Gastroesophageal sphincter (tissue), 4 donors: Measurements from ENCODE around the gene PXK. TPM values are rescaled to one million over a fixed set of nuclear protein-coding genes. Genes with fewer than 3 reads are reported as not detected.

Experiments
- ATAC-seq: fragments of 150-250 bp; one replicate; pipeline ENCODE4 v1.9.1; 2016; ENCODE audit warnings: mild to moderate bottlenecking, moderate library complexity
- H3K27ac ChIP-seq, 4 donors: fragments of 200-600 bp; sonication (generic) in 3 of 4; 1 replicate in 3 of 4; 2 replicates in 1 of 4; pipeline ENCODE4 v1.5.1; 2016 to 2019
- H3K27me3 ChIP-seq: fragments of 200-600 bp; sonication (generic); one replicate; pipeline ENCODE4 v1.5.1; 2019
- H3K36me3 ChIP-seq, 2 donors: fragments of 200-600 bp; sonication (generic); one replicate each; pipeline ENCODE4 v1.5.1; 2019; ENCODE audit warnings: control low read depth in 1 of 2
- H3K4me1 ChIP-seq, 3 donors: fragments of 200-600 bp; sonication (generic); 1 replicate in 2 of 3; 2 replicates in 1 of 3; pipeline ENCODE4 v1.5.1; 2016 to 2019; ENCODE audit warnings: control low read depth in 2 of 3
- H3K4me3 ChIP-seq, 2 donors: fragments of 200-600 bp; sonication (generic); one replicate each; pipeline ENCODE4 v1.5.1; 2019; ENCODE audit warnings: mild to moderate bottlenecking in 1 of 2, moderate library complexity in 1 of 2
- H3K9me3 ChIP-seq, 3 donors: fragments of 200-600 bp; sonication (generic); one replicate each; pipeline ENCODE4 v1.5.1; 2017 to 2019; ENCODE audit warnings: control low read depth in 2 of 3
- EP300 ChIP-seq: sonication (generic); formaldehyde crosslinking; IDR thresholded peaks from one replicate; pipeline ENCODE4 v1.6.1; 2017; ENCODE audit warnings: antibody characterized with exemption, mild to moderate bottlenecking
- POLR2A ChIP-seq, 2 donors: fragments of 450-650 bp; IDR thresholded peaks; one replicate each; pipeline ENCODE4 v1.6.1; 2017; ENCODE audit warnings: antibody characterized with exemption in 2 of 2, mild to moderate bottlenecking in 2 of 2, moderate library complexity in 1 of 2
- POLR2AphosphoS5 ChIP-seq: sonication (generic); formaldehyde crosslinking; IDR thresholded peaks from one replicate; pipeline ENCODE4 v1.6.1; 2017; ENCODE audit warnings: antibody characterized with exemption
- WGBS, 2 donors: methylation state at CpG; one replicate each; pipeline ENCODE4 v1.1.5; 2018; ENCODE audit warnings: low coverage in 1 of 2; 5-methylcytosine and 5-hydroxymethylcytosine counted together
- total RNA-seq, 4 donors: library from RNA; depleted of rRNA; stranded (reverse); fragments of >200 nt; gene quantifications; one replicate each; pipeline ENCODE4 v1.1.0, GENCODE V29; 2016
- TF ChIP-seq, protein P1 (sequence below), 4 experiments: fragments of 200-600 bp in 2 of 4; fragments of 450-650 bp in 2 of 4; sonication (generic) in 1 of 4; IDR thresholded peaks; one replicate each; pipeline ENCODE4 v1.5.1; 2017 to 2019; ENCODE audit warnings: antibody characterized with exemption in 4 of 4, mild to moderate bottlenecking in 2 of 4, moderate library complexity in 2 of 4

PXK gene
- total RNA-seq, 4 donors from 2014 or later, result 29.3 to 41.0 (median 34.4) TPM

DNA sequence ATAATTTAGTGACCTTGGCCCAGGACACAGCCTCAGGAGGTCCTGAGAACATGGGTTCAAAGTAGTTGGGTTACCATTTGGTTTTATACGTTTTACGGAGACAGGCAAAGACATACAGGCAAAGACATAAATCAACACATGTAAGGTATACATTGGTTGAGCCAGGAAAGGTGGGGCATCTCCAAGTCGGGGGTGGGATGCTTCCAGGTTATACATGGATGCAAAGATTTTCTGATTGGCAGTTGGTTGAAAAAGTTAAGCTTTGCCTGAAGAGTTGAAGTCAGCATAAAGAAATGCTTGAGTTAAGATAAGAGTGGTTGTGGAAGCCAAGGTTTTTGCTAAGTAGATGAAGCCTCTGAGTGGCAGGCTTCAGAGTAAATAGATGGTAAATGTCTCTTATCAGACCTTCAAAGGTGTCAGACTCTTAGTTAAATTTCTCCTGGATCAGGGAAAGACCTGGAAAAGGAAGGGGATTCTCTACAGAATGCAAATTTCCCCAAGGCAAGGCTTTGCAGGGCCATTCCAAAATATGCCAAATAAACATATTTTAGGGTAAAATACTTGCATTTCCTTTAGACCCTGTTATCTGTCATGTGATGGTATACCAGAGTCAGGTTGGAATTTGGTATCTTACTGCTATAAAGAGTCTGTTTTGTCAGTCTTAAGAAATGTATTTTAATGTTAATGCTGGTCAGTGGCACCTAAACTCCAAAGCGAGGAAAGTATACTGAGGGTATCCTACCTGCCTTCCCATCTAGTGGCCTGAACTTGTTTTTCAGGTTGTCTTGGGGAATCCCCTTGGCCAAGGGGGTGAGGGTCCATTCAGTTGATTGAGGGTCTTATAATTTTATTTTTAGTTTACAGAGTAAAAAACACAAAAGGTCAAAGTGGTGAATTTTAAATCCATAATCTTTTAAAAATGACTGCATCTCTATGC, 109.1 kb downstream of the PXK start:
- H3K4me1 ChIP-seq, result no peaks in the 10 kb centered on the region
- no peaks in the 10 kb centered on the region for H3K9me3 ChIP-seq
- TF ChIP-seq, protein P1, sequence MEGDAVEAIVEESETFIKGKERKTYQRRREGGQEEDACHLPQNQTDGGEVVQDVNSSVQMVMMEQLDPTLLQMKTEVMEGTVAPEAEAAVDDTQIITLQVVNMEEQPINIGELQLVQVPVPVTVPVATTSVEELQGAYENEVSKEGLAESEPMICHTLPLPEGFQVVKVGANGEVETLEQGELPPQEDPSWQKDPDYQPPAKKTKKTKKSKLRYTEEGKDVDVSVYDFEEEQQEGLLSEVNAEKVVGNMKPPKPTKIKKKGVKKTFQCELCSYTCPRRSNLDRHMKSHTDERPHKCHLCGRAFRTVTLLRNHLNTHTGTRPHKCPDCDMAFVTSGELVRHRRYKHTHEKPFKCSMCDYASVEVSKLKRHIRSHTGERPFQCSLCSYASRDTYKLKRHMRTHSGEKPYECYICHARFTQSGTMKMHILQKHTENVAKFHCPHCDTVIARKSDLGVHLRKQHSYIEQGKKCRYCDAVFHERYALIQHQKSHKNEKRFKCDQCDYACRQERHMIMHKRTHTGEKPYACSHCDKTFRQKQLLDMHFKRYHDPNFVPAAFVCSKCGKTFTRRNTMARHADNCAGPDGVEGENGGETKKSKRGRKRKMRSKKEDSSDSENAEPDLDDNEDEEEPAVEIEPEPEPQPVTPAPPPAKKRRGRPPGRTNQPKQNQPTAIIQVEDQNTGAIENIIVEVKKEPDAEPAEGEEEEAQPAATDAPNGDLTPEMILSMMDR (IDR thresholded peaks at IDR 0.05), result no peak
- TF ChIP-seq POLR2A (IDR thresholded peaks at IDR 0.05), result no peak
- TF ChIP-seq POLR2AphosphoS5, result no peak
- no peak for TF ChIP-seq EP300
- H3K4me3 ChIP-seq, result no peak overlapping the region
- no peak for ATAC-seq
- WGBS, 2 donors, result 72 to 76% methylated on average over 3 to 4 of the region's 4 CpGs
- H3K36me3 ChIP-seq, result no peaks in the 10 kb centered on the region
- no peaks in the 10 kb centered on the region for H3K27me3 ChIP-seq
- no peak overlapping the region for H3K27ac ChIP-seq

DNA sequence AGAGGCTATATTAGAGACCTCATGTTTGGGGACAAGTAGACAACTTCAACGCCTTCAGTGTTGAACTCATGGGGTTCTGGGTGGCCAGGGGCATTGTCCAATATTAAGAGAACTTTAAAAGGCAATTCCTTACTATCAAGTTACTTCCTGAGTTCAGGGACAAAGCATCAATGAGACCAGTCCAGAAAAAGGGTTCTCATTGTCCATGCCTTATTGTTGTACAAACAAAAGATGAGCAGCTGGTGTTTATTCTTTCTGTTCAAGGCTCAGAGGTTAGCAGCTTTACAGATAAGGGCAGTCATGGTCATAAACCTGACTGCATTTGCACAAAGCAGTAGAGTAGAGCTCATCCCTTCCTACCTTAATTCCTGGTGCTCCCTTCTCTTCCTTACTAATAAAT, 119.5 kb downstream of the PXK start:
- H3K27ac ChIP-seq, result no peak overlapping the region
- H3K4me1 ChIP-seq, result no peaks in the 10 kb centered on the region
- WGBS, 2 donors, result 33% methylated on average over 1 of the region's 1 CpG; no CpG with 5 or more reads in 1 of the 2 donors
- H3K36me3 ChIP-seq, result no peaks in the 10 kb centered on the region
- no peak overlapping the region for H3K4me3 ChIP-seq
- H3K9me3 ChIP-seq, result peaks cover 0 to 36% (median 0%) of the 10 kb centered on the region in 3 donors
- no peaks in the 10 kb centered on the region for H3K27me3 ChIP-seq
- no peak for ATAC-seq
- no peak for TF ChIP-seq EP300
- TF ChIP-seq POLR2AphosphoS5, result no peak
- TF ChIP-seq, protein P1 (IDR thresholded peaks at IDR 0.05), result no peak
- TF ChIP-seq POLR2A (IDR thresholded peaks at IDR 0.05), result no peak

DNA sequence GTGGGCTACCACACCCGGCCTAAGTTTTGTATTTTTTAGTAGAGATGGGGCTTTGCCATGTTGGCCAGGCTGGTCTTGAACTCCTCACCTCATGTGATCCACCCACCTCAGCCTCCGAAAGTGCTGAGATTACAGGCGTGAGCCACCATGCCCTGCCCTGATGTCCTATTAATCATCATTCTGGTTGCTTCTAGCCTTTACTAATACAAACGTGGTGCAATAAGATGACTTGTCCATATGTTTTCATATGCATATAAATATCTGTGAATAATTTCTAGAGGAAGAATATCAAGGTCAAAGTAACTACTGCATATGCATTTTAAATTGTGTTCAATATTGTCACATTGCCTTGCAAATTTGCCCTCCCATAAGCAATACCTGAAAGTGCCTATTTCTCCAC, 126.5 kb downstream of the PXK start:
- H3K4me1 ChIP-seq, result peaks cover 0 to 14% (median 0%) of the 10 kb centered on the region in 3 donors
- TF ChIP-seq POLR2AphosphoS5 (no peak), POLR2A (IDR thresholded peaks at IDR 0.05) (no peak), EP300 (no peak)
- TF ChIP-seq, protein P1 (IDR thresholded peaks at IDR 0.05), result no peak
- no peak overlapping the region for H3K27ac ChIP-seq
- no peak for ATAC-seq
- no peaks in the 10 kb centered on the region for H3K36me3 ChIP-seq
- H3K4me3 ChIP-seq, result no peak overlapping the region
- H3K27me3 ChIP-seq, result no peaks in the 10 kb centered on the region
- WGBS, 2 donors, result 59 to 76% methylated on average over 3 to 4 of the region's 4 CpGs
- H3K9me3 ChIP-seq, result peaks cover 0 to 22% (median 0%) of the 10 kb centered on the region in 3 donors

DNA sequence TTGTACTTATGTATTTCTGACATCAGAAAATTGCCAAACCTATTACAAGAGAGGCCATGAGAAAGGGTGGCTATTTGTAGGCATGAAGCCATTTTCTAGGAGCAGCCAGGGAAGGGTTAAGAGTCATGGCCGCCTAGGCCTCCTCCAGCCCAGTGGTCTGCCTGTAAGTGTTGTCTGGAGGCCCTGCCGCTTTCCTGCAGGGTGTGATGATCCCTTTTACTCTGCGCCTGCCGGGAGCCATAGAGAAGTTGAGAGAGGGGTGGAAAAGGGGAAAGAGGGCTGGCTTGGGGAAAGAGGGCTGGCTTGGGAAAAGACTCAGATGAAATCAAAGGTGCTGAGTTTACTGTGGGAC, 130.1 kb downstream of the PXK start:
- 43% methylated on average over 1 of the region's 4 CpGs; no CpG with 5 or more reads in 1 of the 2 donors for whole genome bisulfite sequencing, 2 donors
- H3K4me1 ChIP-seq, result peaks cover 0 to 14% (median 0%) of the 10 kb centered on the region in 3 donors
- H3K9me3 ChIP-seq, result no peaks in the 10 kb centered on the region
- no peak for ATAC-seq
- no peak overlapping the region for H3K4me3 ChIP-seq
- TF ChIP-seq, protein P1 (IDR thresholded peaks at IDR 0.05), result no peak
- TF ChIP-seq POLR2A (IDR thresholded peaks at IDR 0.05) (no peak), POLR2AphosphoS5 (no peak), EP300 (no peak)
- H3K27me3 ChIP-seq, result no peaks in the 10 kb centered on the region
- no peaks in the 10 kb centered on the region for H3K36me3 ChIP-seq
- H3K27ac ChIP-seq, result no peak overlapping the region
